ENCODE results near the gene NAAA.
A peak's percentile ranks its signal among the peaks of the same experiment; 100 is the strongest.
"Not testable (repeated sequence)": the region's sequence is repeated elsewhere in the genome, so short reads cannot be mapped to it uniquely, and the experiment has no call there.

The NAAA gene

GRCh38 chr4:75940692-75941253, at the start of gene NAAA:
TSS of gene NAAA (minus strand) at chr4:75941013. CDS start at chr4:75940949, 64 bp downstream.
- H3K9ac ChIP-seq (ENCODE audit: low read length) = peak within 1 kb of the TSS; percentile 73
- no peaks in the 10 kb centered on the region for H3K4me1 ChIP-seq (ENCODE audit: control insufficient read depth, insufficient read depth, low read length)
- peak within 1 kb of the TSS; percentile 91 for H3K4me3 ChIP-seq (ENCODE audit: low read length)
- no peaks in the 10 kb centered on the region for H3K27me3 ChIP-seq (ENCODE audit: control insufficient read depth, insufficient read depth, low read length)
- H3K27ac ChIP-seq (ENCODE audit: low read depth, low read length) = peak within 1 kb of the TSS; percentile 59
- no peaks in the 10 kb centered on the region for H3K36me3 ChIP-seq (ENCODE audit: control insufficient read depth, insufficient read depth, low read length)

GRCh38 chr4:75989846-75990528, 49.2 kb upstream of the NAAA start:
- H3K36me3 ChIP-seq (ENCODE audit: control insufficient read depth, insufficient read depth, low read length) = no peaks in the 10 kb centered on the region
- peaks cover 8% of the 10 kb centered on the region for H3K4me1 ChIP-seq (ENCODE audit: control insufficient read depth, insufficient read depth, low read length)
- H3K27me3 ChIP-seq (ENCODE audit: control insufficient read depth, insufficient read depth, low read length) = no peaks in the 10 kb centered on the region
- no peak overlapping the region for H3K27ac ChIP-seq (ENCODE audit: low read depth, low read length)
- H3K9ac ChIP-seq (ENCODE audit: low read length) = peak overlapping the region; percentile 68
- peak overlapping the region; percentile 92 for H3K4me3 ChIP-seq (ENCODE audit: low read length)

GRCh38 chr4:75985116-75985515, 44.3 kb upstream of the NAAA start:
- H3K27me3 ChIP-seq (ENCODE audit: control insufficient read depth, insufficient read depth, low read length) = no peaks in the 10 kb centered on the region
- H3K4me3 ChIP-seq (ENCODE audit: low read length) = no peak overlapping the region
- no peaks in the 10 kb centered on the region for H3K36me3 ChIP-seq (ENCODE audit: control insufficient read depth, insufficient read depth, low read length)
- no peak overlapping the region for H3K27ac ChIP-seq (ENCODE audit: low read depth, low read length)
- H3K4me1 ChIP-seq (ENCODE audit: control insufficient read depth, insufficient read depth, low read length) = peaks cover 8% of the 10 kb centered on the region
- H3K9ac ChIP-seq (ENCODE audit: low read length) = no peak overlapping the region

- Histone ChIP-seq H3K9ac (ENCODE audit: low read length) (no peak overlapping the region), H3K36me3 (ENCODE audit: control insufficient read depth, insufficient read depth, low read length) (peaks cover 14% of the 10 kb centered on the region), H3K4me1 (ENCODE audit: control insufficient read depth, insufficient read depth, low read length) (no peaks in the 10 kb centered on the region), H3K27ac (ENCODE audit: low read depth, low read length) (no peak overlapping the region), H3K4me3 (ENCODE audit: low read length) (no peak overlapping the region), H3K27me3 (ENCODE audit: control insufficient read depth, insufficient read depth, low read length) (no peaks in the 10 kb centered on the region)
Measured at GRCh38 chr4:75980576-75980975, 39.8 kb upstream of the NAAA start.

GRCh38 chr4:75976177-75976576, 35.4 kb upstream of the NAAA start:
- Histone ChIP-seq H3K36me3 (ENCODE audit: control insufficient read depth, insufficient read depth, low read length) (peaks cover 18% of the 10 kb centered on the region), H3K9ac (ENCODE audit: low read length) (no peak overlapping the region)

GRCh38 chr4:75973766-75974165, 33.0 kb upstream of the NAAA start:
- Histone ChIP-seq H3K4me3 (ENCODE audit: low read length) (no peak overlapping the region), H3K27ac (ENCODE audit: low read depth, low read length) (no peak overlapping the region), H3K27me3 (ENCODE audit: control insufficient read depth, insufficient read depth, low read length) (no peaks in the 10 kb centered on the region), H3K36me3 (ENCODE audit: control insufficient read depth, insufficient read depth, low read length) (peaks cover 26% of the 10 kb centered on the region), H3K4me1 (ENCODE audit: control insufficient read depth, insufficient read depth, low read length) (no peaks in the 10 kb centered on the region), H3K9ac (ENCODE audit: low read length) (no peak overlapping the region)

More at GRCh38 chr4:75976177-75976576, 35.4 kb upstream of the NAAA start:
- no peaks in the 10 kb centered on the region for H3K27me3 ChIP-seq (ENCODE audit: control insufficient read depth, insufficient read depth, low read length)
- no peak overlapping the region for H3K27ac ChIP-seq (ENCODE audit: low read depth, low read length)
- no peak overlapping the region for H3K4me3 ChIP-seq (ENCODE audit: low read length)
- no peaks in the 10 kb centered on the region for H3K4me1 ChIP-seq (ENCODE audit: control insufficient read depth, insufficient read depth, low read length)

- Histone ChIP-seq H3K27ac (ENCODE audit: low read depth, low read length) (no peak overlapping the region), H3K4me3 (ENCODE audit: low read length) (no peak overlapping the region), H3K27me3 (ENCODE audit: control insufficient read depth, insufficient read depth, low read length) (no peaks in the 10 kb centered on the region), H3K36me3 (ENCODE audit: control insufficient read depth, insufficient read depth, low read length) (peaks cover 21% of the 10 kb centered on the region), H3K4me1 (ENCODE audit: control insufficient read depth, insufficient read depth, low read length) (no peaks in the 10 kb centered on the region), H3K9ac (ENCODE audit: low read length) (no peak overlapping the region)
Measured at GRCh38 chr4:75968084-75968483, 27.3 kb upstream of the NAAA start.

GRCh38 chr4:75963558-75963957, 22.7 kb upstream of the NAAA start:
- H3K9ac ChIP-seq (ENCODE audit: low read length) = no peak overlapping the region
- H3K27me3 ChIP-seq (ENCODE audit: control insufficient read depth, insufficient read depth, low read length) = no peaks in the 10 kb centered on the region
- H3K27ac ChIP-seq (ENCODE audit: low read depth, low read length) = no peak overlapping the region
- no peak overlapping the region for H3K4me3 ChIP-seq (ENCODE audit: low read length)
- no peaks in the 10 kb centered on the region for H3K4me1 ChIP-seq (ENCODE audit: control insufficient read depth, insufficient read depth, low read length)
- H3K36me3 ChIP-seq (ENCODE audit: control insufficient read depth, insufficient read depth, low read length) = peaks cover 20% of the 10 kb centered on the region

- not testable (repeated sequence) for H3K4me3 ChIP-seq (ENCODE audit: low read length); H3K27me3 ChIP-seq (ENCODE audit: control insufficient read depth, insufficient read depth, low read length); H3K9ac ChIP-seq (ENCODE audit: low read length); H3K27ac ChIP-seq (ENCODE audit: low read depth, low read length); H3K4me1 ChIP-seq (ENCODE audit: control insufficient read depth, insufficient read depth, low read length)
- H3K36me3 ChIP-seq (ENCODE audit: control insufficient read depth, insufficient read depth, low read length) = peaks cover 32% of the 10 kb centered on the region
Measured at GRCh38 chr4:75962072-75962471, 21.3 kb upstream of the NAAA start.

GRCh38 chr4:75958546-75958945, 17.7 kb upstream of the NAAA start:
- not testable (repeated sequence) for H3K4me3 ChIP-seq (ENCODE audit: low read length); H3K4me1 ChIP-seq (ENCODE audit: control insufficient read depth, insufficient read depth, low read length); H3K27me3 ChIP-seq (ENCODE audit: control insufficient read depth, insufficient read depth, low read length); H3K27ac ChIP-seq (ENCODE audit: low read depth, low read length); H3K9ac ChIP-seq (ENCODE audit: low read length)
- H3K36me3 ChIP-seq (ENCODE audit: control insufficient read depth, insufficient read depth, low read length) = peaks cover 42% of the 10 kb centered on the region

GRCh38 chr4:75954811-75955210, 14.0 kb upstream of the NAAA start:
- H3K27ac ChIP-seq (ENCODE audit: low read depth, low read length); H3K27me3 ChIP-seq (ENCODE audit: control insufficient read depth, insufficient read depth, low read length); H3K9ac ChIP-seq (ENCODE audit: low read length); H3K4me3 ChIP-seq (ENCODE audit: low read length); H3K4me1 ChIP-seq (ENCODE audit: control insufficient read depth, insufficient read depth, low read length): not testable (repeated sequence)
- peaks cover 40% of the 10 kb centered on the region for H3K36me3 ChIP-seq (ENCODE audit: control insufficient read depth, insufficient read depth, low read length)

- Histone ChIP-seq H3K4me1 (ENCODE audit: control insufficient read depth, insufficient read depth, low read length) (no peaks in the 10 kb centered on the region), H3K27me3 (ENCODE audit: control insufficient read depth, insufficient read depth, low read length) (no peaks in the 10 kb centered on the region), H3K4me3 (ENCODE audit: low read length) (no peak overlapping the region), H3K9ac (ENCODE audit: low read length) (no peak overlapping the region), H3K27ac (ENCODE audit: low read depth, low read length) (no peak overlapping the region), H3K36me3 (ENCODE audit: control insufficient read depth, insufficient read depth, low read length) (peaks cover 36% of the 10 kb centered on the region)
Measured at GRCh38 chr4:75953509-75953908, 12.7 kb upstream of the NAAA start.

GRCh38 chr4:75950213-75950815, 9.5 kb upstream of the NAAA start:
- Histone ChIP-seq H3K4me3 (ENCODE audit: low read length) (no peak overlapping the region), H3K9ac (ENCODE audit: low read length) (no peak overlapping the region), H3K27me3 (ENCODE audit: control insufficient read depth, insufficient read depth, low read length) (no peaks in the 10 kb centered on the region), H3K4me1 (ENCODE audit: control insufficient read depth, insufficient read depth, low read length) (no peaks in the 10 kb centered on the region), H3K27ac (ENCODE audit: low read depth, low read length) (no peak overlapping the region), H3K36me3 (ENCODE audit: control insufficient read depth, insufficient read depth, low read length) (peaks cover 13% of the 10 kb centered on the region)

Measured in rectal smooth muscle tissue (tissue), 1 donor.